Activated CD4-positive, alpha-beta T cell treated with anti-CD3 and anti-CD28 coated beads, Interleukin-2, Interleukin-6, amounts not matched to agents 100 ng/mL and 50 ng/mL, durations not matched to agents 16 hours and 8 hours (primary cell): ENCODE results near the gene MYADML2.
"Not testable (repeated sequence)": the region's sequence is repeated elsewhere in the genome, so short reads cannot be mapped to it uniquely, and the experiment has no call there.

Experiments used
- DNase-seq: peaks from one replicate; pipeline ENCODE4 v3.0.0-alpha.2; 2020

Gene MYADML2

DNA sequence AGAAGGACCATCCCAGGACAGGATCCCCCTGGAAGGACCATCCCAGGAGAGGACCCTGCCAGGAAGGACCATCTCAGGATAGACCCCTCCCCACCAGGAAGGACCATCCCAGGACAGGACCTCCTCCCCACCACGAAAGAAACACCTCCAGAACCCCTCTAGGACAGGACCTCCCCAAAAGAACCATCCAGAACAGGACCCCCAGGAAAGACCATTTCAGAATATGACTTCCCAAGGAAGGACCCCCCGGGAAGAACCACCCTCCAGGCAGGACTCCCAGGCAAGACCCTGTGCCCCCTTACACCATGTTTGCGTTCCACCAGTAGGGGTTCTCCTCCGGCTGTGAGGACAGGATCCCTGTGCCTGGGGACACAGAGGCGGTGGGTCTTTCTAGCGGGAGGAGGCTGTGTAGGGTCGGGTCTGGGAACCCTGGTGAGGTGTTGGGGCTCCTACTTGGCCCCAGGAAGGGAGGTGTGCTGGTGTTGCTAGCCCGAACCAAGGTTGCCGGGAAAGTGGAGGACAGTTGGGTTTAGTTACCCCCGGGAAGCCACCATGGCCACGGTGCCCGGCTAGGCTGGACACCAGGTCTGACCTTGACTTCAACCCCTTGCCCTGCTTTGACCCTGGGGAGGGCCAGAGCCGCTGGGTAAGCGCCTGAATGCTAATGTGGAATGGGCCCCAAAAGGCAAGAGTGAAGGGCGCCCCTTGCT lies 11.8 kb upstream of the MYADML2 start:
- no peak for DNase-seq

DNA sequence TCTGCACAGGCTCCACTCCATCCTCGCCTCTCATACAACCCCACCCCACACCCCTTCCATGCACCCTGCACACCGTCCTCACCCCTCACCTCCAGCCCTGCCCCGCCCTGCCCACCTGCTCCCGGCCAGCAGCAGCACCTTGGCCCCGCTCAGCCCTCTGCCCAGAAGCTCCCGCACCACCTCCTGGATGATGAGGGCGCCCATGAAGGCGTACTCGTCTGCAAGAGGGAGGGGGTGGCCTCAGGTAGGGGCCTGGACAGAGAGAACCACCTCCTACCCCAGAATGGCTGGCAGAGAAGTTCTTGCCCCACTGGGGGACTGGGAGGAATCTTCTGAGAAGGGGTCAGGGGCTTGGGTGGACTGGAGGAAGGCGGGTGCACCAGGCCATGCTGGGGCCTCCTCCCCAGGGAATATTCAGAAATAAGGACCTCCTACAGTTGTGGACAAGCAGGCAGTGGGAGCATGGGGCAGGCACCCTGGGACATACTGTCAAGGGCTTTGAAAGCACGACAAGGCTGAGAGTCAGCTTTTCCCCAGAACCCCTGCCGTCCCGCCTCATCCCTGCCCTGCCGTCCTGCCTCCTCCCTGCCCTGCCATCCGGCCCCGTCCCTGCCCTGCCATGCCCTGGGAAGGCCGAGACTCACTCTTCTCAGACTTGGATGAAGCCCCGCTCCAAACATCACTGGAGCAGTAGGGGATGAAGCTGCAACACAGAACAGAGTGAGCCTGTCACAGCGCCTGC lies 10.8 kb upstream of the MYADML2 start:
- no peak for DNase-seq

DNA sequence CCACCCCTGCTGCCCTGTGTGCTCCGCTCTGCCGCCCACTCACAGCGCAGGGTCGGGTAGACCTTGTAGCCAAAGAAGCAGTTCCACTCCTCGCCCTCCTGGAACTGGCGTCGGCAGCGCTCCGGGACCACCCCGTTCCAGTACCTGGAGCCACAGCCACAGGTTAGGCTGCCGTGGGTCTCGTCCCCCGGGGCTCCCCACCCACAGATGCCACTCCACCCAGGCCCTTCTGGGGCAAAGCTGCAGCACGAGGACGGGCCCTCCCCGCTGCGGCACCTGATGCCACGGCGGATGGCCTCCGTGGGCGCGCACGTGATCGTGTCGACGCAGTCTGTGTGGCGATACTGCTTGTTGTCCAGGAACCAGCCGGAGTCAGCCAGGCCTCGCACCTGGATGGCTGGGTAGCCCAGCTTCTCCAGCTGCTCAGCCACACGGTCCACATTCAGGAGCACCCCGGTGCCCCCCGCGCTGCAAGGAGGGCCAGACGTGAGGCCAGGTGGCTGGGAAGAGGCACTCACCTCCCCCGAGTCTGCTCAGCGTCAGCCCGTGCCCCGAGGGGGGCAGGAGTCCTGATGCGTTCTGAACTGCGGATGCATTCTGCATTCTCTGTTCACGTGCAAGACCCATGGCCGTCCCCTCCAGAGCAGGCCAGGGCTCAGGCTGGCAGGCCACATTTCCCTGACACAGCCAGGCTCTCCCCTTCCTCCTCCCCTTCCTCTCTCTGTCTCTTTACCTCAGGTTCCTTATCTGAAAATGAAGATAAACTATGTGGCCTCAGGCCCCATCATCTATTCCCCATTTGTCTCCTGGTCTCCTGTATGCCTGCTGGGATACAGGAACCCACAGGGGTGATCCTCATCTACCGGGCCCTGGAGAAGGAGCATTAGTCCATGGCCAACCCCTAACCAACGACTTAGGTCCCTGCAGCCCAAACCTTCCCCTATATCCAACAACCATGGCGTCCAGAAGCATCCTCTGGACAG lies 9.9 kb upstream of the MYADML2 start:
- no peak for DNase-seq

DNA sequence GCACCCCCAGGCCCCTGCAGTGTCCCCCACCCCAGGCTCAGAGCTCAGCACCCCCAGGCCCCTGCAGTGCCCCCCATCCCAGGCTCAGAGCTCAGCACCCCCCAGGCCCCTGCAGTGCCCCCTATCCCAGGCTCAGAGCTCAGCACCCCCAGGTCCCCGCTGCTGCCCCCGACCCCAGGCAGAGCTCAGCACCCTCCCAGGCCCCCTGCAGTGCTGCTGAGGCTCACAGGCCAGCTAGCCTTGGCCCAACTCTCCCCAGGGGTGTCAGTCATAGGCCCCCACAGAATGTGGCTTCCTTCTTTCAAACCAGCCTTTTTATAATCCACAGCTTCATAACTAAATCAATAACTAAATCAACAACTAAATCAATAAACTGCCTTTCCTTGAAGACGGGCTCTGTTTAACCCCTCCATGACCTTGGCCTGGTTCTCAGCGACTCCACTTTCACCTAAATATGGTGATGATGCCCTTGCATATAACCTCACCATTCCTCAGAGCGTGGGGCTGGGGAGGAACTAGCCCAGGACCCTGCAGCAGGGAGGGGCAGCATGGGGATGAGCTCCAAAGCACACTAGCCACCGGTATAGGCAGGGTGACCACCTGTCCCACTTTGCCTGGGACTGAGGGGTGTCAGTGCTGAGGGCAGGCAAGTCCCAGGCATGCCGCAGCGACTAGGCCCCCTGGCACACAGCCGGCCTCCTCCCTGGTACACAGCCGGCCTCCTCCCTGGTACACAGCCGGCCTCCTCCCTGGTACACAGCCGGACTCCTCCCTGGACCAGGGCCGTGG lies 8.9 kb upstream of the MYADML2 start:
- DNase-seq: no peak

DNA sequence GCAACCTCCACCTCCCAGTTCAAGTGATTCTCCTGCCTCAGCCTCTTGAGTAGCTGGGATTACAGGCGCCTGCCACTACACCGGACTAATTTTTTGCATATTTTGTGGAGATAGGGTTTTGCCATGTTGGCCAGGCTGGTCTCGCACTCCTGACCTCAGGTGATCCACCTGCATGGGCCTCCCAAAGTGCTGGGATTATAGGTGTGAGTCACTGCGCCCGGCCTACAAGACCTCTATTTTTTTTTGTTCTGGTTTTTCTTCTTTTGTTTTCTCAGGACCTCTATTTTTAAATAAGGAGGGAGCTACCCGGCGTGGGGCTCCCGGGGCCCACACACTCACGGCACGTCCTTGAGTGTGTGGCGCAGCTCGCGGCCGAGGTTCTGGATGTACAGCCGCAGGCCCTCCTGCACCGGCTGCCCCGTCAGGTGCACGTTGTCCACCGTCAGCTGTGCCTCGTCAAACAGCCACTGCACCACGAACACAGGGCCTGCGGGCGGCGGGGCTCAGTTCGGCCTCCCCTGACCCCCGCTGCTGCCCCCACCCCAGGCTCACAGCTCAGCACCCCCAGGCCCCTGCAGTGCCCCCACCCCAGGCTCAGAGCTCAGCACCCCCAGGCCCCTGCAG lies 8.1 kb upstream of the MYADML2 start:
- DNase-seq: no peak

DNA sequence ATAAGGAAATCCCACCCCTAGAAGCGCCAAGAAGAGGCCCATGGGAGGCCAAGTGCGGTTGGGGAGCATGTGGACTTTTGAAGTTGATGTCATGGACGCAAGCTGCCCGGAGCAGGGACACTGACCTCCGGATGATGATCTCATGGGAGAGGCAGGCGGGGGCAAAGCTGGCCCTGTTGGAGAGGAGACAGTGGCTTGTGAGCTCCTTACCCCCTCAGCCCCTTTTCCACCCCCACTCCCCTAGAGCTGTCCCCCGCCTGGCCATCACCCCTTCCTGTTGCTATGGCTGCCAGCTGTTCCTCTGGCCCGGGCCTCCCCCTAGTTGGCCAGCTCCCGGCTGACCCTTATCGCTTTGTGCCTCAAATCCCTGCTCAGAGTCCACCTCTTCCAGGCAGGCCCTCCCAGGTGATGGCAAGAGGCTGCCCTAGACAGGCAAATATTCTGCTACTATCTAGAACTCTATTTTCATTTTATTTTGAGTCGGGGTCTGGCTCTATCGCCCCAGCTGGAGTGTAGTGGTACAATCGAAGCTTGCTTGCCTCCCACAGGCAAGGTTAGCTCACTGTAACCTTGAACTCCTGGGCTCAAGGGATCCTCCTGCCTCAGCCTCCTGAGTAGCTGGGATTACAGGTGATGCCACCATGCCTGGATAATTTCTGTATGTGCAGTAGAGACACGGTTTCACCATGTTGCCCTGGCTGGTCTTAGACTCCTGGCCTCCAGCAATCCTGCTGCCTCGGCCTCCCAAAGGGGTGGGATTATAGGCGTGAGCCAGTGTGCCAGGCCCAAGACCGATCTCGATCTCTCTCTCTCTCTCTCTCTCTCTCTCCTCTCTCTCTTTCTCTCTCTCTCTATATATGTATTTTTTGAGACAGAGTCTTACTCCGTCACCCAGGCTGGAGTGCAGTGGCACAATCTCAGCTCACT lies 7.4 kb upstream of the MYADML2 start:
- DNase-seq: no peak

DNA sequence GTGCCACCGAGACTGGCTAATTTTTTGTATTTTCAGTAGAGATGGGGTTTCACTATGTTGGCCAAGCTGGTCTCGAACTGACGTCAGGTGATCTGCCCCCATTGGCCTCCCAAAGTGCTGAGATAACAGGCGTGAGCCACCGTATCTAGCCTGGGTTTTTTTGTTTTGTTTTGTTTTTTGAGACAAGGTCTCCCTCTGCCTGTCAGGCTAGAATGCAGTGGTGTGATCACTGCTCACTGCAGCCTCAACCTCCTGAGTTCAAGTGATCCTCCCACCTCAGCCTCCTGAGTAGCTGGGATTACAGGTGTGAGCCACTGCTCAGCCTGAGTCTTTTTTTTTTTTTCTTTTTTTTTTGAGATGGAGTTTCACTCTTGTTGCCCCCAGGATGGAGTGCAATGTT lies 6.4 kb upstream of the MYADML2 start:
- DNase-seq: not testable (repeated sequence)

DNA sequence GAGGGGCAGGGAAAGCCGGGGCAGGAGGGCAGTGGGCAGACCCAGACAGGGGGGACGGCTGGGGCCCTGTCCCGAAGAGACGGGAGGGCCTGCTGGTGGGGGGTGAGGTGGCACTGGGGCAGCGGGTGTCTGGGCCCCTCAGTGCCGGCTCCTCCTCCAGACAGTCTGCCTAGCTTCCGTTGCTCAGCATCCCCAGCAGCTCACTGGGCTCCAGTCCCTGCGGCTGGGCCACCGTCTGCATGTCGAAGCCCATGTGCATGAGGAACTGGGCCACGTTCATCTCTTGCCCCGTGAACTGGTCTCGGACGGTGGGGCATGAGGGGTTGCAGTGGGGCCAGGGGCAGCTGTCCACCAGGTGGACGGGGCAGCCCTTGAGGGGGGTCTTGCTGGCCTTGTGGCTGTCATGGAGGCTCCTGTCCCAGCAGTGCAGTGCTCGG lies 5.8 kb upstream of the MYADML2 start:
- DNase-seq: no peak

DNA sequence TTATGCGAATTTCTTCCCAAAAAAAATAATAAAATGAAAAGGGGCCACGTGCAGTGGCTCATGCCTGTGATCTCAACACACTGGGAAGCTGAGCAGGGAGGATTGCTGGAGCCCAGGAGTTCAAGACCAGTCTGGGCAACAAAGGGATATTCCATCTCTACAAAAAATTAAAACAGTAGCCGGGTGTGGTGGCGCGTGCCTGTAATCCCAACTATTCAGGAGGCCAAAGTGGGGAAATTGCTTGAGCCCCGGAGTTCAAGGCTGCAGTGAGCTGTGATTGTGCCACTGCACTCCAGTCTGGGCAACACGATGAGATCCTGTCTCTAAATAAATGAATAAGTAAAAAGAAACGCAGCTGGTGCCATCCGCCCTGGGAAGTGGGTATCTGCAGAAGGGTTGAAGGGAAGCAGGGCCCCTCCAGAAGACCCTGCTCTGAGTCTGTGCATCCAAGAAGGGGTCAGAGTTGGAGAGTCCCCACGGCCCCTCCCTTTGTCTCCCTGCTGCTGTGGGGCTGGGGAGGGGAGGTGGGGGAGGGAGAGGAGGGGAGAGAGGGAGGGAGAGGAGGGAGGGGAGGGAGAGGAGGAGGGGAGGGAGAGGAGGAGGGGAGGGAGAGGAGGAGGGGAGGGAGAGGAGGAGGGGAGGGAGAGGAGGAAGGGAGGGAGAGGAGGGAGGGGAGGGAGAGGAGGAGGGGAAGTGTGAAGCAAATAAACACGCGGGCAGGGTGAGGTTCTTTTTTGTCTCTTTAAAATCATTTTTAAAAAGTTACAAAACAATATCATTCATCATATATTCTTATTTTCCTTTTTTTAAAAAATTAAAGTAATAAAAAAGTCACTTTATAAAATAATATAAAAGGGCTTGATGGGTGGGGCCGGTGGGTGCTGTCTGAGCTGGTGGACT lies 5.0 kb upstream of the MYADML2 start:
- no peak for DNase-seq

DNA sequence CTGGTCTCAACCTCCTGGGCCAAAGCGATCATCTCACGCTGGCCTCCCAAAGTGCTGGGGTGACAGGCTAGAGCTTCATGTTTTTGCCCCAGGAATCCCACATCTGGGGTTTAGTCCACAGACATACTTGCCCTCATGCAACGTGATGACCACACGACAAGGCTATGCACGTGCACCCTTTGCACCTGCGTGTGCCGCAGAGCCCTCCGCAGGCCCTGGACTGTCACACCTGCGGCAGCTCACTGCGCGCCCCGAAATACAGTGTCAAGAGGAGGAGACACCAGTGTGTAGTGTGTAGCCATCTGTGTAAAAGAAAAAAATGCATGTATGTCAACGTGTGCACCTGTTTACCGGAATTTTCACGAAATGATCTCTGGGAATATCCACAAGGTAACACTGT lies 3.5 kb upstream of the MYADML2 start:
- no peak for DNase-seq

DNA sequence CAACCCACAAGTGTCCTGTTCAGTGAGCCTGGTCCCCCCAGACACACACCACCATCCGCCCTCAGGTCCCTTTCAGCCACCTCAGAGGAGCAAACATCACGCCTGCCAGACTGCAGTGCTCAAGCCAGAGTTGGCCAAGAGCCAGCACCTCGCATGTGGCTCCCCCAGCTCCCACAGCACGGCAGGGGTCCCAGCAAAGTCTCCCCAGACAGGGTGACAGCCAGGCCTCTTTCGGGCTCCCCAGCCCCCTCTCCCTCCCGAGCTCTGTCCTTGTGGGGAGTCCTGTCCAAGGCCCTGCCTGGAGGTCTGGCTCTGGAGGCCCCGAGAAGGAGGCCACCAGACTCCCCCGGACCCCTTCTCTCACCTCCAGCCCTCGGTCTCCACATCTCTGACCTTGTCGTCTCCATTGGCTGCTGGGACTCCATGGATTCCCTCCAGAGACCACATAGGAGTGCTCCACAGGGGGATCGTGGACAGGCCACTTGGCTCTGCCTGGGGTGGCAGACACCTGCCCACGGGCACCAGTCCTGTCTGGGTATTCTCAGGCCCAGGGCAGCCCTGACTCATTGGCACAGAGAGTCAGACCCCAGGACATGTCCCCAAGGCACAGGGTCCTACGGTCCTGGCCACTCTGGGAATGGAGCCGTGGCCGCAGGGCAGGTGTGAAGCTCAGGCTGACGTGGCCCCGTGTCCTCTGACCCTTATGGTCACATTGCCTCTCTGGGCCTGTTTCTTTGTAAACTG lies 1.8 kb upstream of the MYADML2 start:
- DNase-seq: no peak

DNA sequence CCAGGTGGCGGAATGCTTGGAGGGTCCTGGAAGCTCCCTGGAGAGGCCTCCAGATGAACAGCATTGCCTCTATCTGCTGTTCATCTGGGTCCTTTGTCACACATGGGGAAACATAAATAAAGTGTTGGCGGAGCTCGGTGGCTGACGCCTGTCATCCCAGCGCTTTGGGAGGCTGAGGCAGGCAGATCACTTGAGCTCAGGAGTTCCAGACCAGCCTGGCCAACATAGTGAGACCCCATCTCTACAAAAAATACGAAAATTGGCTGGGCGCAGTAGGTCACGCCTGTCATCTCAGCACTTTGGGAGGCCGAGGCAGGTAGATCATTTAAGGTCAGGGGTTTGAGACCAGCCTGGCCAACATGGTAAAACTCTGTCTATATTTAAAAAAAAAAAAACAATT lies 2.2 kb downstream of the MYADML2 start:
- no peak for DNase-seq

DNA sequence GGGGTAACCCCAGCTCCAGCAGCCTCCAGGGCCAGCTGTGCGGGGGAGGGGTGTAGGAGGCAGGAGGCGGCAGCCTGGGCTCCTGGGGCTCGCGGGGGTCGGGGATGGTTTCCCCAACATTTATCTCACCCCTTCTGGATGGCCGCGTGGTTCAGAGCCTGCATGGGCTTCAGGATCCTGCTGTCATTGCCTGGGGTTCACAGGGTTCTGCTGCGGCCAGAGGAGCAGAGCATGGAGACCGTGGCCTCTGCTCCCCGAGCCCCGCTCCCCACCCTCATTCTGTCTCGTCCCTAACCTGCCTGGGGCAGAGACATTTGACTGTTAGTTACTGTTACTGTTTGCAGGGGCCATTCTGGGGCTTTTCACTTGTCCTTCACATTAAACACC lies 4.9 kb downstream of the MYADML2 start:
- DNase-seq: no peak

DNA sequence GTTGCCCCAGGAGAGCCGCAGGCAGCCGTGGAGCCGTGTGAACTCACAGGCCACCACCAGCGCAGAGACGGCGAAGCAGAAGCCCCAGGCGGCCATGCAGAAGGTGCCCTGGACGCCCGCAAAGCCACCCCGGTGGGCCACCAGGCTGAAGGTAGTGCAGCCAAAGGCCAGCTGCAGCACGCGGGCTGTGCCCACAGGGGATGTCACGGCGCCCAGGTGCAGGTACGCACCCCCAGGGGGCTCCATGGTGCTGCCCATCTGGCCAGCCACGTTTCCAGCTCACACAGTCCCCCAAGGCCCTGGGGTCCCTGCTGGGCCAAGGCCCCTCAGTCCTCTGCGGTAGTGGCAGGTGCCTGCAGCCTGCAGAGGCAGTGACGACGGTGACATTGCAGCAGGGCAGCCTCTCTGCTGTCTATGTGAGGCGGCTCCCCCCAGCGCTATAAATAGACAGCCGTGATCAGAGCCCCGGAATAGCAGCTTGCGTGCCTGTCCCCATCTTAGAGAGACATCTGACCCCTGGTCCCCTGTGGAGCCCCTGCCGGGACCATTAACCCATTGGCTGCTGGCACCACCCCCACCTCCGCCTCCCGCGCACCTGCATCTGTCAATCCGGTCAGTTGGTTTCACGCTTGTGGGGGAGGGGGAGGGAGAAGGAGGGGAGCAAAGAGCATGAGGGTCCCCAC lies 5.4 kb downstream of the MYADML2 start:
- DNase-seq: no peak

DNA sequence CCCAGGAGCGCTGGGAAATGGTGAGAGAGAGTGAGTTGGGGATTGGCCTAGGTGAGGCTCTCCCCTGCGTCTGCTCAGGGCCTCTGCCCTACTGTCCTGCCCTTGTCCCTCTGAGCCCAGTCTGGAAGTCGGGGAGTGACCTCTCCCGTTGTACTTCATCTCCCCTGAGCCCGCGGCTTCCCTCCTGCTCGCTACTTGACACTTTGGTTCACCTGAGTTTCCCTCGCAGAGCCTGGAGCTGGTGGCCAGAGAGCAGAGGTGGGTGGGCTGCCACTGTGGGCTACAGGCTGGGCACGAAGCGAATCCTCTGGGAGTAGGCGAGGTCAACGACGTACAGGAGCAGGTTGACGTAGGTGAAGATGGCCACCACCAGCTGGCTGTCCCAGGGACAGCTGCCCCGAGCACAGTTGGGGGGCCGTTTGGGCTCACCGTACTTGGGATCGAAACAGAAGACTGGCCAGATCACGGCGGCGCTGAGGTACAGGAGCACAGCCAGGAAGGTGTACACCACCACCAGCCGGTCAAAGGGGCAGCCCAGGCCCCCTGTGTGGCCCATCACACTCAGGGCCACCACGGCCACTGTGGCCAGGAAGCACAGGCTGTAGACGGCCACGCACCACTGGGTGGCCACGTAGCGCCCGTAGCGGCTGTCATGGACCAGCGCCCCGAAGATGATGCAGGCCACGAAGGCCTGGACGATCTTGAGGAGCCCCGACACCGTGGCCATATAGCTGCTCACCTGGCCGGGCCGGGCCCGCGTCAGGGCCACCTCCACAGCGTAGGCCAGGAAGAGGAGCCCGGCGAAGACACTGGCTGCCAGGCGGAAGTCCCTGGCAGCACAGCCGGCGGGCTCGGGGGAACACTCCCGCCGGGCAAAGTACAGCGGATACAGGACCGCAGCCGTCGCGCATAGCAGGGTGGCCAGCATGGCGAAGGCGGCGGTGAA lies 6.2 kb downstream of the MYADML2 start:
- no peak for DNase-seq

DNA sequence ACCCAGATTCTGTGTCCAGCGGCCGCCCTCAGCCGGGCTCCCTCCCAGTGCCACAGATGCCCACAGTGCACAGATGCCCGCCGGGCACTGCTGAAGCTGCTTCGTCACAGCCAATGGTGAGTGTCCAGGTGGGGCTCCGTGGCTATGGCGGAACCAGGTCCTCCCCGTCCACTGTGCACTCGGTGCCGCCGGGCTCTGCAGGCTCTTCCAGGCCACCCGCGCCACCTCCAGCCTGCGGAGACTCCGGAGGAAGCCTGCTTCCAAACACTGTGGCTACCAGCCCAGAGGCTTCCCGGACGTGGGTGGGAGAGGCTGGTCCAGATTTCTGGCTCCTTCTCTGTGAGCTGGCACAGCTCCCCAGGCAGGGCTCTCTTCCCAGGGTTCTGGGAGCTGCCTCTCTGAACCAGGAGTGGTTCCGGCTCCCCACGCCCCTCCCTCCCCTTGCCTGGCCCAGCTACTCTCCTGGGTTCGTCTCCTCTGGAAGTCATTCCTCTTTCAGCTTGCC lies 7.1 kb downstream of the MYADML2 start:
- no peak for DNase-seq

DNA sequence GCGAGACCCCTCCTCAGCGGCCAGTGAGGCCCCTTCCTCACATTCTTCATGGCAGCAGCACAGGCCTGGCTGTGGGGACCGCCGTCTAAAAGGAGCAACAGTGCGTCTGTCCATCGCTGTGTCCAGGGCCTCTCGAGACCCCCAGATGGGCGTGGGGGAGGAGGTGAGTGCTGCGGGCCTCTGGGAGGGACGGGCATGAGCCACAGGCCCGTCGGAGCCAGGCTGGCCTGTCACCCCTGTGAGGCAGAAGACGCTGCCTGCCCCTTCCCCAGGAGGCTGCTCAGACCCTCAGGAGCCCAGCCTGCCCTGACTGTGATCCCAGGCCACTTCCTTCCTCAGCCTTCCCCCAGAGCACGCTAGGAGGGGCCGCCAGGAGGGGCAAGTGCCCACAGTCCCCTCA lies 7.8 kb downstream of the MYADML2 start:
- DNase-seq: no peak
